SK-N-SH treated with all-trans-retinoic acid at 6 μM for 48 hours (cell line): ENCODE results near the gene MRPL30.

Source experiments
- ATAC-seq: fragments of 200-7000 bp; cut with Tn5 transposase; 3 replicates; pipeline ENCODE4 v1.9.1; 2020; ENCODE audit warnings: mild to moderate bottlenecking, moderate library complexity
- BACH2 ChIP-seq: fragments of 250-450 bp; sonication (Bioruptor Pico); IDR thresholded peaks from 2 replicates; pipeline ENCODE4 v1.9.0; 2021; ENCODE audit warnings: mild to moderate bottlenecking, borderline replicate concordance
- CREB5 ChIP-seq: fragments of 250-450 bp; sonication (Bioruptor Pico); IDR thresholded peaks from 2 replicates; pipeline ENCODE4 v1.5.1; 2020; ENCODE audit warnings: low read depth, mild to moderate bottlenecking, moderate library complexity
- CSDC2 ChIP-seq: fragments of 250-450 bp; sonication (Bioruptor Pico); IDR thresholded peaks from 2 replicates; pipeline ENCODE4 v1.5.0; 2020; ENCODE audit warnings: mild to moderate bottlenecking, moderate library complexity
- CSRNP3 ChIP-seq: fragments of 250-450 bp; sonication (Bioruptor Pico); IDR thresholded peaks from 2 replicates; pipeline ENCODE4 v1.5.1; 2021; ENCODE audit warnings: mild to moderate bottlenecking, moderate library complexity
- GLIS3 ChIP-seq: fragments of 250-450 bp; sonication (Bioruptor Pico); IDR thresholded peaks from 2 replicates; pipeline ENCODE4 v1.5.0; 2020; ENCODE audit warnings: mild to moderate bottlenecking, moderate library complexity
- ISL1 ChIP-seq: fragments of 250-450 bp; sonication (Bioruptor Pico); IDR thresholded peaks from 2 replicates; pipeline ENCODE4 v2.1.2; 2022; ENCODE audit warnings: mild to moderate bottlenecking, moderate library complexity
- OSR1 ChIP-seq: fragments of 250-450 bp; sonication (Bioruptor Pico); IDR thresholded peaks from 2 replicates; pipeline ENCODE4 v1.8.0; 2022; ENCODE audit warnings: moderate library complexity, mild to moderate bottlenecking, inconsistent platforms
- PATZ1 ChIP-seq: fragments of 250-450 bp; sonication (Bioruptor Pico); IDR thresholded peaks from 2 replicates; pipeline ENCODE4 v1.8.0; 2020; ENCODE audit warnings: mild to moderate bottlenecking, moderate library complexity, borderline replicate concordance
- POU6F1 ChIP-seq: fragments of 250-450 bp; sonication (Bioruptor Pico); IDR thresholded peaks from 2 replicates; pipeline ENCODE4 v1.8.0; 2021; ENCODE audit warnings: low read depth, mild to moderate bottlenecking, moderate library complexity, borderline replicate concordance
- PPARA ChIP-seq: fragments of 250-450 bp; sonication (Bioruptor Pico); IDR thresholded peaks from 2 replicates; pipeline ENCODE4 v1.5.0; 2020; ENCODE audit warnings: mild to moderate bottlenecking, borderline replicate concordance
- RARB ChIP-seq: fragments of 250-450 bp; sonication (Bioruptor Pico); IDR thresholded peaks from 2 replicates; pipeline ENCODE4 v1.8.0; 2021; ENCODE audit warnings: mild to moderate bottlenecking, moderate library complexity
- TCF4 ChIP-seq: fragments of 250-450 bp; sonication (Bioruptor Pico); IDR thresholded peaks from 2 replicates; pipeline ENCODE4 v1.8.0; 2021; ENCODE audit warnings: mild to moderate bottlenecking, moderate library complexity, borderline replicate concordance
- TOX ChIP-seq: fragments of 250-450 bp; sonication (Bioruptor Pico); IDR thresholded peaks from 2 replicates; pipeline ENCODE4 v1.8.0; 2021; ENCODE audit warnings: mild to moderate bottlenecking, moderate library complexity, borderline replicate concordance
- TSHZ2 ChIP-seq: fragments of 250-450 bp; sonication (Bioruptor Pico); IDR thresholded peaks from 2 replicates; pipeline ENCODE4 v1.5.0; 2020; ENCODE audit warnings: mild to moderate bottlenecking, moderate library complexity
- ZC3H10 ChIP-seq: fragments of 250-450 bp; sonication (Bioruptor Pico); IDR thresholded peaks from 2 replicates; pipeline ENCODE4 v1.5.1; 2021; ENCODE audit warnings: mild to moderate bottlenecking, moderate library complexity
- ZFP30 ChIP-seq: fragments of 450-650 bp; formaldehyde crosslinking; IDR thresholded peaks from 2 replicates; pipeline ENCODE4 v1.5.0; 2022; ENCODE audit warnings: mild to moderate bottlenecking, moderate library complexity
- ZNF565 ChIP-seq: fragments of 450-650 bp; formaldehyde crosslinking; conservative IDR thresholded peaks from 2 replicates; pipeline ENCODE4 v1.5.0; 2020; ENCODE audit warnings: low read depth, mild to moderate bottlenecking, moderate library complexity
- ZNF70 ChIP-seq: fragments of 450-650 bp; formaldehyde crosslinking; IDR thresholded peaks from 2 replicates; pipeline ENCODE4 v1.5.0; 2020; ENCODE audit warnings: mild to moderate bottlenecking, moderate library complexity
- ZNF8 ChIP-seq: fragments of 450-650 bp; formaldehyde crosslinking; IDR thresholded peaks from 2 replicates; pipeline ENCODE4 v1.5.0; 2020; ENCODE audit warnings: mild to moderate bottlenecking, moderate library complexity

MRPL30 gene

GRCh38 chr2:99141110-99142108, 39.6 kb upstream of the MRPL30 start, which contains the start of gene C2orf15:
C2orf15 (plus strand) TSS chr2:99141707; CDS start chr2:99150559, 8,852 bp downstream.
- TF ChIP-seq ZNF565 (CRISPR knock-in tag): no peak
- TF ChIP-seq ISL1 (CRISPR knock-in tag): no peak
- TF ChIP-seq CSRNP3 (CRISPR knock-in tag): no peak
- no peak for TF ChIP-seq TSHZ2 (CRISPR knock-in tag)
- no peak for TF ChIP-seq PATZ1 (CRISPR knock-in tag)
- no peak for TF ChIP-seq TCF4 (CRISPR knock-in tag)
- TF ChIP-seq ZFP30 (CRISPR knock-in tag): no peak
- TF ChIP-seq OSR1: no peak
- no peak for TF ChIP-seq POU6F1 (CRISPR knock-in tag)
- TF ChIP-seq RARB (CRISPR knock-in tag): no peak
- TF ChIP-seq PPARA (CRISPR knock-in tag): no peak
- TF ChIP-seq ZNF8 (CRISPR knock-in tag): no peak
- no peak for TF ChIP-seq GLIS3 (CRISPR knock-in tag)
- no peak for TF ChIP-seq CREB5 (CRISPR knock-in tag)
- peak; percentile 94 for ATAC-seq

GRCh38 chr2:99150706-99151105, 30.3 kb upstream of the MRPL30 start:
- ATAC-seq: no peak
- TF ChIP-seq ISL1 (CRISPR knock-in tag): no peak
- no peak for TF ChIP-seq PPARA (CRISPR knock-in tag)
- TF ChIP-seq RARB (CRISPR knock-in tag): no peak
- no peak for TF ChIP-seq BACH2
- TF ChIP-seq GLIS3 (CRISPR knock-in tag): no peak
- TF ChIP-seq ZNF70 (CRISPR knock-in tag): no peak
- no peak for TF ChIP-seq TSHZ2 (CRISPR knock-in tag)
- TF ChIP-seq TCF4 (CRISPR knock-in tag): no peak
- TF ChIP-seq TOX (CRISPR knock-in tag): no peak
- TF ChIP-seq PATZ1 (CRISPR knock-in tag): no peak
- no peak for TF ChIP-seq CSDC2 (CRISPR knock-in tag)
- TF ChIP-seq CREB5 (CRISPR knock-in tag): no peak
- no peak for TF ChIP-seq ZC3H10
- TF ChIP-seq CSRNP3 (CRISPR knock-in tag): no peak
